HL-60/S4 treated with phorbol 12-myristate 13-acetate at 8.2 ng/mL for 4 days and 3 days (cell line): ENCODE measurements around the gene MSH6.

ENCODE experiments used
- in situ Hi-C: fragments of 300-500 bp; cut with MboI; formaldehyde crosslinking; loops from 2 replicates; pipeline ENCODE4 v1.15.0; 2022; ENCODE audit warnings: low sequenced_read_pairs

Gene MSH6

DNA sequence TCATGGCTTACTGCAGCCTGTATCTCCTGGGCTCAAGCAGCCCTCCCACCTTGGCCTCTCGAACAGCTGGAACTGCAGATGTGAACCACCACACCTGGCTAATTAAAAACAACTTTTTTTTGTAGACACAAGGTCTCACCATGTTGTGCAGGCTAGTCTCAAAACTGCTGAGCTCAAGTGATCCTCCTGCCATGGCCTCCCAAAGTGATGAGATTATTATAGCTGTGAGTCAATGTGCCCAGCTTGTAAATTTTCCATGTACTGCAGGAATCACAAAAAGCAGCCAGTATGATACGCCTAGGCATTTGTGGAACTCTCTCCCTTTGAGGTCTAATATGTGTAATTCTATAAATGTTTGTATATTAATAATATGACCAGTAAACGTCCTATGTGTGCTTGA lies 59.9 kb downstream of the MSH6 start:
- in situ Hi-C loops: no loop called here

DNA sequence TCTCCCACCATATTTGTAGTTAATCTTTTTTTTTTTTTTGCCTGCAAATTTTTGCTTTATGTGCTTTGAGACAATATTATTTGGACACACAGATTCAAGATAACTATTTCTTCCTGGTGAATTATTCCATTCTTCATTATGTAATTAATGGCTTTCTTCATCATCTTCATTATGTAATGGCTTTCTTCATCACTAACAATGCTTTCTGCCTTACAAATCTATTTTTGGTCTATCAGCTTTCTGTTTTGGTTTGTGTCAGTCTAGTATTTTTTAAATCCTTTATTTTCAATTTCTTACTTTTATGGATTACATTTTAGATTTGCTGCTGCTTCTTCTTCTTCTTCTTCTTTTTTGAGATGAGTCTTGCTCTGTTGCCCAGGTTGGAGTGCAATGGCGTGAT lies 60.5 kb downstream of the MSH6 start:
- in situ Hi-C loops: no loop called here

GRCh38 chr2:47844162-47844561 lies 61.2 kb downstream of the MSH6 start:
- in situ Hi-C loops: no loop called here

DNA sequence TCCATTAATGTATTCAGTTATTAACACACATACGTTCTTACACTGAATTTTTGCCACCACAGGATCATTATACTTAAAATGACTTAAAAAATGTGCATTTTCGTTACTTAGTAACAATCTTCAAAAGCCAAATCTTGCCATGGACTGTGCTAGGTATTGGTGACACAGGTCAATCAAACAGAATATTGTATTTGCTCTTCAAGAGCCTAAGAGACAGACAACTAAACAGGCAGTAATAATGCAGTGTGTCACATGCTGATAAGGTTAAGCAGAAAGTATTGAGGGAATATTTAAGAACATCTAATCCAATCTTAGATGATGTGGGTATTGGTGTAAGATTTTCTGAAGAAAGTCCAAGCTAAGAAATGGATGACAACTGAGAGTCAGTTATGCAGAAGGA lies 66.4 kb downstream of the MSH6 start:
- in situ Hi-C loops: no loop called here

- in situ Hi-C loops: loop anchor here (25.0 kb wide), 1 partner anchor 562 kb away; no protein-coding TSS in a partner anchor
Measured at GRCh38 chr2:47850198-47850597, 67.3 kb downstream of the MSH6 start.

DNA sequence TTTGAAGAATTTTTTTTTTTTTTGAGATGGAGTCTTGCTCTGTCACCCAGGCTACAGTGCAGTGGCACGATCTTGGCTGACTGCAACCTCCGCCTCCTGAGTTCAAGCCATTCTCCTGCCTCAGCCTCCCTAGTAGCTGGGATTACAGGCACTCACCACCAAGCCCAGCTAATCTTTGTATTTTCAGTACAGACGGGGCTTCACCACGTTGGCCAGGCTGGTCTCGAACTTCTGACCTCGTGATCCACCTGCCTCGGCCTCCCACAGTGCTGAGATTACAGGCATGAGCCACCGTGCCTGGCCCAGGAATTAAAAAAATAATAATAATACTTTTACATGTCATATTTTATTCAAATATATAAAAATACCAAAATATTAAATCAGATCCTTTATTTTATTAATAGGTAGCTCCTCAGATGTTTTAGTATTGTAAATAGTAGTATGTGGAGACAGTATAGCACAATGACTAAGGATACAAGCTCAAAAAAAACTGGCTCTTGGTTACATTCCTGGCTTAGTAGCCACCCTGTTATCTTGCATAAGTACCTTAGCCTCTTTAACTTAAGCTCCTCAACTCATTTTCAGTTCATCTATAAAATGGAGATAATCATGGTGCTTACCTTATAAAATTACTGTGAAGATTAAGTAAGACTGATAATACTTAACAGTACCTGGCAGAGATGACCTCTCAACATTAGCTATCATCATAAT lies 70.3 kb downstream of the MSH6 start:
- in situ Hi-C loops: loop anchor here (25.0 kb wide), 1 partner anchor 559 kb away; no protein-coding TSS in a partner anchor
